Measurements from ENCODE around the gene TMEM88. TPM values are rescaled to one million over a fixed set of nuclear protein-coding genes. Genes with fewer than 3 reads are reported as not detected.

The TMEM88 gene
- total RNA-seq, 1 donor from 2014 or later: not detected

DNA sequence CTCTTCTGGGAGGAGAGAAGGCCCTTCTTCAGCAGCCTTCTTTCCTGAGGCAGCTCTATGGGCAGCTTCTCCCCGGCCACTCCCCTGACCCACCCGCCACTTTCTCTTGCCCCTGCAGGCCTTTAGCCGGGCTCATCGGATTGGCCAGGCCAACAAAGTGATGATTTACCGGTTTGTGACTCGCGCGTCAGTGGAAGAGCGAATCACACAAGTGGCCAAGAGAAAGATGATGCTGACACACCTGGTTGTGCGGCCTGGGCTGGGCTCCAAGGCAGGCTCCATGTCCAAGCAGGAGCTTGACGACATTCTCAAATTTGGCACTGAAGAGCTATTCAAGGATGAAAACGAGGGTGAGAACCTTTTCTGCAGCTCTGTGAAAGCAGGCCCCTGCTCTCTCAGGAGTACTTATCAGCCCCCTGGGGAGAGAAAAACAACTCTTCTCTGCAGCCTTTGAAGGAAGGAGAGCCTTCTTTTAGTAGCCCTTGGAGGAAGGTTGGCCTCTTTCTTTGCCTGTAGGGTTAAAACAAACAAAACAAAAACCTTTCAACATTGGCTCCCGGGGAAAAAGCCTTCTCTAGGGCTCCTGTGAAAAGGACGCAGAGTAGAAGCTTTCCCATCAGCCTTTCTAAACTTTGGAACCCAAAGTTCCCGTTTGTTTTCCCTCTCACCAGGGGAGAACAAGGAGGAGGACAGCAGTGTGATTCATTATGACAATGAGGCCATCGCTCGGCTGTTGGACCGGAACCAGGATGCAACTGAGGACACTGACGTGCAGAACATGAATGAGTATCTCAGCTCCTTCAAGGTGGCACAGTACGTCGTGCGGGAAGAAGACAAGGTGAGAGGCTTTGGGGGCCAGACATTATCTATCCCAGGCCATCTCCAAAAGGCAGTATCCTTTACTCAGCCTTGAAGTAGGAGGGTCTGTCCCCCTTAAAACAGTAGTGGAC is 48.6 kb downstream of the TMEM88 start:
- DNase-seq (ENCODE audit: low read depth) (peak; percentile 56), FAIRE-seq (peak; percentile 28)
- TF ChIP-seq, protein P1, sequence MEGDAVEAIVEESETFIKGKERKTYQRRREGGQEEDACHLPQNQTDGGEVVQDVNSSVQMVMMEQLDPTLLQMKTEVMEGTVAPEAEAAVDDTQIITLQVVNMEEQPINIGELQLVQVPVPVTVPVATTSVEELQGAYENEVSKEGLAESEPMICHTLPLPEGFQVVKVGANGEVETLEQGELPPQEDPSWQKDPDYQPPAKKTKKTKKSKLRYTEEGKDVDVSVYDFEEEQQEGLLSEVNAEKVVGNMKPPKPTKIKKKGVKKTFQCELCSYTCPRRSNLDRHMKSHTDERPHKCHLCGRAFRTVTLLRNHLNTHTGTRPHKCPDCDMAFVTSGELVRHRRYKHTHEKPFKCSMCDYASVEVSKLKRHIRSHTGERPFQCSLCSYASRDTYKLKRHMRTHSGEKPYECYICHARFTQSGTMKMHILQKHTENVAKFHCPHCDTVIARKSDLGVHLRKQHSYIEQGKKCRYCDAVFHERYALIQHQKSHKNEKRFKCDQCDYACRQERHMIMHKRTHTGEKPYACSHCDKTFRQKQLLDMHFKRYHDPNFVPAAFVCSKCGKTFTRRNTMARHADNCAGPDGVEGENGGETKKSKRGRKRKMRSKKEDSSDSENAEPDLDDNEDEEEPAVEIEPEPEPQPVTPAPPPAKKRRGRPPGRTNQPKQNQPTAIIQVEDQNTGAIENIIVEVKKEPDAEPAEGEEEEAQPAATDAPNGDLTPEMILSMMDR (IDR thresholded peaks at IDR 0.05; ENCODE audit: insufficient read depth, low read length, severe bottlenecking): no peak
- Histone ChIP-seq H3K36me3 (ENCODE audit: control insufficient read depth, insufficient read depth, low read length) (peaks cover 67% of the 10 kb centered on the region), H3K4me3 (ENCODE audit: low read depth, low read length) (no peak overlapping the region), H3K27me3 (ENCODE audit: control insufficient read depth, insufficient read depth, low read length) (no peaks in the 10 kb centered on the region)

Other genes with a start within 250 kb of the TMEM88 start
- 42.1 and 43.2 TPM in 2 replicates for gene FXR2, start 240.2 kb upstream of the TMEM88 start, total RNA-seq
- gene SAT2, start 227.2 kb upstream of the TMEM88 start, total RNA-seq: 23.9 and 38.7 TPM in 2 replicates
- 0.38 TPM in 1 of 2 replicates, not detected in the other for gene SHBG, start 224.9 kb upstream of the TMEM88 start, total RNA-seq
- gene ATP1B2, start 204.1 kb upstream of the TMEM88 start, total RNA-seq: not detected in 2 replicates
- gene TP53, start 167.6 kb upstream of the TMEM88 start, total RNA-seq: 9.2 and 15.1 TPM in 2 replicates
- 3.5 and 4.2 TPM in 2 replicates for gene WRAP53, start 166.6 kb upstream of the TMEM88 start, total RNA-seq
- under 0.01 TPM in 2 replicates for gene EFNB3, start 149.9 kb upstream of the TMEM88 start, total RNA-seq
- gene DNAH2, start 137.3 kb upstream of the TMEM88 start, total RNA-seq: under 0.01 and 0.26 TPM in 2 replicates
- gene KDM6B, start 20.8 kb upstream of the TMEM88 start, total RNA-seq: 2.9 and 6.0 TPM in 2 replicates
- 36.6 and 47.5 TPM in 2 replicates for gene NAA38, start 2.5 kb downstream of the TMEM88 start, total RNA-seq
- gene CYB5D1, start 2.9 kb downstream of the TMEM88 start, total RNA-seq: 6.5 and 9.0 TPM in 2 replicates
- 41.3 and 98.2 TPM in 2 replicates for gene CHD3, start 33.7 kb downstream of the TMEM88 start, total RNA-seq
- gene RNF227, start 61.2 kb downstream of the TMEM88 start, total RNA-seq: 7.8 and 8.2 TPM in 2 replicates
- 0.79 and 0.90 TPM in 2 replicates for gene KCNAB3, start 74.8 kb downstream of the TMEM88 start, total RNA-seq
- gene TRAPPC1, start 76.9 kb downstream of the TMEM88 start, total RNA-seq: 16.8 and 27.9 TPM in 2 replicates
- gene CNTROB, start 77.1 kb downstream of the TMEM88 start, total RNA-seq: 8.2 and 12.2 TPM in 2 replicates
- gene GUCY2D, start 147.5 kb downstream of the TMEM88 start, total RNA-seq: 0.13 TPM in 1 of 2 replicates, not detected in the other
- 5.8 and 20.6 TPM in 2 replicates for gene ALOX15B, start 184.0 kb downstream of the TMEM88 start, total RNA-seq
- gene ALOX12B, start 232.7 kb downstream of the TMEM88 start, total RNA-seq: 0.26 and 2.0 TPM in 2 replicates

Measured in bronchial epithelial cell (primary cell).